HG03439 (cell line): ENCODE data around the gene HPCAL1.
"Not testable (repeated sequence)": the region's sequence is repeated elsewhere in the genome, so short reads cannot be mapped to it uniquely, and the experiment has no call there.

Experiments used
- ATAC-seq: cut with Tn5 transposase; IDR thresholded peaks from one replicate; pipeline ENCODE4 v1.9.1; 2021; ENCODE audit warnings: mild to moderate bottlenecking, moderate library complexity; ENCODE audit not compliant: unreplicated experiment

The HPCAL1 gene

DNA sequence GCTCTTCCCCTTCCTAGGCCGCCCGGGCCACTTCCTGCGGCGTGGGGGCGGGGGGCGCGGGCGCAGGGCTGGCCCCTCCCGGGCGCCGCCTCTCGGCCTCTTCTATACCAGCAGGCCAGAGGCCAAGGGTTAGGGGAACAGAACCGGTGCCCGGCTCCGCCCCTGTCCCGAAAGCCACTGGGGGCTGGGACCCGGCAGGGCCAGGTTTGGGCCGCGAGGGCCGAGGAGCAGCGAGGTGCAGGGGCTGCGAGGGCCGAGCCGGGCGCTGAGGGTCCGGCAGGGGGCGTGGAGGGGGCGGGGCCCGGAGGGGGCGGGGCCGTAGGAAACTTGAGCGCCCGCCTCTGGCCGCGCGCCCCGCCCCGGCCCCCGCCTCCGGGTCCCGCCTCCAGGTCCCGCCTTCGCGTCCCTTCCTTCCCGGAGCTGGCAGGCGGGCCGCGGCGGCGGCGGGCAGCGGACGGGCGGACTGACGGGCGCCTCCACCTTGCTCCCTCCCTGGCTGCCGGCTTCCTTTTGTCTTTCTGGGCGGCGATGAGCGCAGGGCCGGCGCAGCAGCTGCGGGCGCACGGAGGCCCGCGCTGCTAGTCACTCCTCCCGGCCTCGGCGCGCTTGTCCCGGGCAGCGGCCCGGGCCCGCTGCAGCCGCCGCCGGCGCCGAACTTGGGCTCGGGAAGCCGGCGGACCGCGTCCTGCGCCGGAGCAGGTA lies at the start of gene HPCAL1:
TSS of gene HPCAL1 (plus strand) at position 426 of the 702 bp plus-strand sequence. CDS start 116,854 bp downstream, outside the sequence.
- peak; percentile 80 for ATAC-seq

GRCh38 chr2:10253596-10254372 lies 48.9 kb upstream of the HPCAL1 start:
- ATAC-seq = no peak

DNA sequence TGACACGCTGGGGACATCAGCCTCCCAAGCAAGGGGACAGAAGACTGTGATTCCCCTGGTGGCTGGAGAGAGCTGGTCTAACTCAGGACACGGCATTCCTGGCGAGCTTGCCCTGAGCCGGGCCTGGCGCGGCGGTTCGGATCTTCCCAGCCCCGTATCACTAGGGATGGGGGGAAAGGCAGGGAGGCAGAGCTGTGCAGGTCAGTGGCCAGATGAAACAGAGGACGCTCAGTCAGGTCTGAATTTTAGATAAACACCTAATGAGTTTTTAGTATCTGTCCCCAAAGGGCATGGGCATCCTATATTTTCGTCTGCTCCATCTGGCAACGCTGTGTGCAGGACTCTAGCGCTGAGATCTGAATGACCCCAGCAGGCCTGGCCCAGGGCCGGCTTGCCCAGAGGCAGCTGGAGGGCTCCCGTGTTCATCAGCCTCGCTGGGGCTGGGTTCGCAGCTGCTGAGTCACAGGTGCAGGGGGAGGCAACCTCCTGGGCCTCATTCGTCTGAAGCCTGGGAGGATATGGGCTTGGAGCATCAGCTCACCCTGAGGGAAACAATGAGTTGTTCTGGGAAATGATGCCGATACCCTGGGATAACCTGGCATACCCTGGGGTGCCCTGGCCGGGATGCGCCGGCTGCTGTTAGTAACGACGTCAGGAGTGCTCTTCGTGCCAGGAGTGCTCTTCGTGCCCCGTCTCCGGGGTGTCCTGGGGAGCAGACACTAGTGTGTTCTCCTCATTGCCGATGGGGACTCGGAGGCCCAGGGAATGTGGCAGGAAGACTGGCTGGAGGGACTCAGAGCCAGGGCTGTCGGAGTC lies 48.1 kb upstream of the HPCAL1 start:
- no peak for ATAC-seq

DNA sequence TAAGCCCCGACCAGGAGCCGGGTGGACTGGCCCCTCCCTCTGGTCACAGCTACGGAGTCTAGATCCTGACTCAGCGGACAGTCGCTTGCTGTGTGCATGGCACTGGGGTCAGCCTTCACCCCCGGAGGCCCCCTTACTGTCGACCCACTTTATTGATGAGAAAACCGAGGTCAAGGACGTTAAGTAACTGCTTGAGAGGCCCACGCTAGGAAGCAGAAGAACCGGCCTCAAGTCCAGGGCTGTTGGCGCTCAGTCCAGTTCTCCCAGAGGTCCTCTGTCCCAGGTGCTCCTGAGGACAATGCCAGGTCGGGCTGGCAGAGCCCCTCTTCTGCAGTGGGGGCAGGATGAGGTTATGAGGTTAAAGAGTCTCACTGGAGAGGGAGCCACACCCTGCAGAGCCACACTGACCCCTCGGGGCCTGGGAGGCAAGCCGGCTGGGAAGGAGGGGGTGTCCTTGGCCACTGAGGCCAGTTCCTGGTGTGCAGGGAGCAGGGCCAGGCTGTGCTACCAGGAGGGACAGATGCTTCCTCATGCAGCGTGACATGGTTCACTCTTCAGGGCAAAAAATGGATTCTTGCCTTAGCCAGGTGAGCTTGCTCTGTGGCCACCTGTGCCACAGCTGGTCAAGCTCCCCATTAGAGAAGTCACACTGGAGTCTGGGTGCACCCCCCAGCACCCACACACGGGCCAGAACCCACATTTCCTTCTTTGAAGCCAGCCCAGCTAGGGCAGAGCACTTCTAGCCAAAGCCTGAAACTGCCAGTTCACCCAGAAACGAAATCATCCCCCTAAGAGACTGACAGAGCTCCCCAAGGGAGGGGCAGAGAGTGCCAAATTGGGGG lies 47.3 kb upstream of the HPCAL1 start:
- ATAC-seq = no peak

GRCh38 chr2:10256031-10256514 lies 46.6 kb upstream of the HPCAL1 start:
- no peak for ATAC-seq

DNA sequence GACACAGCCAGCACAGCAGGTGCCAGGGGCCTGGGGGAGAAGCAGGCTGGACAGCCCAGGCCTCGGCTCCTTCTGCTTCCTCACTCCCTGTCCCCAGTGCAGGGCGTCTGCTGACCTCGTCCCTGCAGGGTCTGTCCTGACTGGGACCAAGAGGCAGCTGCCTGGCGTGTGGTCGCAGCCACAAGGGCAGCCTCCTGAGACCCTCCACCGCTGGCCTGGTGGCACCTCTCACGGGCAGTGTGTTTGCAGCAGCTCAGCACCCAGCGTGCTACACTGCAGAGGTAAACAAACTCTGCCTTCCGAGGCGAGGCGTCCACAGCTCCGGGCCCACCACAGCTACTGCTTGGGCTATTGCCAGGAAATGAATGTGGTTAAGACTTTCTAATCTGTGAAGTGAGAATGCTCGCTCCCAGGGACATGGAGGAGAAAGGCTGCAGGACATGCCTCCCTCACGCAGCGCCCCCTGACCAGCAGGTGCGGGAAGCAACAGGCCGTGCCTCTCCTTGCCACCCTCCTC lies 46.1 kb upstream of the HPCAL1 start:
- ATAC-seq = no peak

GRCh38 chr2:10257036-10257435 lies 45.7 kb upstream of the HPCAL1 start:
- ATAC-seq = no peak

GRCh38 chr2:10257500-10258147 lies 45.1 kb upstream of the HPCAL1 start:
- ATAC-seq = no peak

DNA sequence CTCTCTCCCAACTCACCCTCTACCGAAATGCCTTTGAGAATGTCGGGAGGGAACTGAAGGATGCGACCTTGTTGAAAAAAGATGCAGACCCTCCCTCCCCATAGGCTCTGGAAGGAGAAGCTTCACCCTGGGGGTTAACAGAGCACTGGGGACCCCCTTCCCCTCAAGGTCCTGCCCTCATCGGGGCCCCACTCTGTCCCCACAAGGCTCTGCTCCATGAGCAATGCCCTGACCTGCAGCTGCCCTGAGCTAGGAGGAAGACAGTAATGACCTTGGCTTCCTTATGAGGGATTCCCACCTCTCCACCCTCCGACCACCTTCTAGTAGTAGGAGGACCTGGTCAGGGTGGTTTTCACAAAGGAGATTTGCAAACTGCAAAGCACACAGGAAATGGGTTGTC lies 44.4 kb upstream of the HPCAL1 start:
- ATAC-seq = no peak

DNA sequence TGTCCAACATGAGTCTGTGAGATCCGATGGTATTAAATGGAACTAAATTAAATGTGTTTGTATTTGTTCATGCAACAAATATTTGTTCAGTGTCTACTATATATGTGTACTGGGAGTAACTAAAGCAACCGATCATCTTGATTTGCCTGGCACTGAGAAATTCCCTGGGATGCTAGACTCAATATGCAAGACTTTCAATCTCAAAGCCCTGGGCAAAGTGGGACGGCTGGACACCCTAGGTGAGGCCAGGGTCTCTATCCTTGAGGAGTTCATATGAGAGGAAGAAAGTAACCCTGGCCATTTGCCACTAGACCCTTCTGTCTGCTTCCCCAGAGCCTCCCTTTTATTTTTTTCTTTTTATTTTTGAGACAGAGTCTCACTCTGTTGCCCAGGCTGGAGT lies 44.0 kb upstream of the HPCAL1 start:
- ATAC-seq = no peak

- ATAC-seq = no peak
Observed at GRCh38 chr2:10260130-10260529, 42.6 kb upstream of the HPCAL1 start.

- ATAC-seq = not testable (repeated sequence)
Observed at GRCh38 chr2:10263526-10263925, 39.2 kb upstream of the HPCAL1 start.

DNA sequence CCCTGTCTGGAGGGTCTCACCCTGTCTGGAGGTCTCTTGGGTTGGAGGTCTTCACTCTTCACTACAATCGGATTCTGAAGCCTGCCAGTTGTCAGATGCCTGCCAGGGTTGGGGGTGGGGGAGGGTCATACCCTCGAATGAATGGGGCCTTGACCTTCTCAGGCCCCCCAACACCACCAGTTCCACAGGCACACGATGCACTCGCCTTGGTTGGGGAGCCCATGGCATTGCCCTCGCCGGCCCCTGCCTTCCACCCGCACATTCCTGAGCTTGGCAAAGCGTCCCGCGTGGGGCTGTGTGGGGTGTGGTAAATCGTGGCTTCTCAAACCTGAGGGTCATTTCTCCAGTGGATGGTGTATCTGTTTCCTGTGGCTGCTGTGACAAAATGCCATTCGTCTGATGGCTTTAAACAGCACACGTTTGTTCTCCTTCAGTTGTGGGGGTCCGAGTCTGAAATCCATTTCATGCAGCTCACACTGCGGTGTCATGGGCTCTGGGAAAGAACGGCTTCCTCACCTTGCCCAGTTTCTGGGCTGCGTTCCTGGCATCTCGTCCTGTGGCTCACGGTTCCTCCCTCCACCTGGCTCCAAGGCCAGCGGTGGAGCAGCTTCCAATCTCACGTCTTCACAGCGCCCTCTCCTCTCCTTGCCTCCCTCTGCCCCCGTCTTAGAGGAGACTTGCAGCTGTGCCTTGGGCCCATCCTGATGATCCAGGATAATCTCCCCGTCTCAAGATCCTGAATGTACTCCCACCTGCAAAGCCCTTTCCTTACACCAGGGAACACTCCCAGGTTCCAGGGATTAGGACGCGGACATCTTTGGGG lies 38.0 kb upstream of the HPCAL1 start:
- ATAC-seq = no peak

DNA sequence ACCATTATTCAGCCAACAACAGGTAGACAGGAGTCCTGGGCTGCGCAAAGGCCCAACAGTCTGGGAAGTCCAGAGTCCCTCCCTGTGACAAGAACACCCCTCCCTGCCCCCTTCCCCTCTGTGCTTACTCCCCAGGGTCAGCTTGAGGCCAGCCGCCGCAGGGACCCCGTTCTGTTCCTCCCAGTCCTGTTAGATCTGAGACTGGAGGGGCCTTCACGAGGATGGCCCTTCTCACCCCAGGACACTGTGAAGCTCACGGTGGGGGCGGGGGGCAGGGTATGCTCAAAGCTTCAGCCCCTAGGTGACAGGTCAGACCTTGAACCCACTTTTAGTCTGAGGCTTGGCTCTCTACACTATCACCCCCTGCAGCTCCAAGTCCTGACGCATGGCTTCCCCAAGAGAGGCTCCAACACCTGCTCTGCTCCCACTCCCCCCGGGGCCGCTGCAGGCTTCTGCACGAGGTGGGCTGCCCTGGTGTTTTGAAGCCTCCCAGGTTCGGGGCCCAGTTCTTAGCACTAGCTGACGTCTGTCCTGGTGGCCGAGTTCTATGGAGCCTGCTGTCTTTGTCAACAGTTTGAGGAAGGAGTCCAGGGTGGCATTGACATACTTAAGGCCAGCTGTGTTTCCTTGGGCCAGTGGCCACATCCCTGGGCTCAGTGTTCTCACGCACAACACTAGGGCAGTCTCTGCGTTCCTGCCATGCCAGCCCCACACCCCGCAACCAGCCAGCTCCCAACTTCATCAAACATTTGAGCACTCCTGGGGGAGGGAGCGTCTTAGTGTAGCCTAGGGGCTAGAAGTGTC lies 37.2 kb upstream of the HPCAL1 start:
- no peak for ATAC-seq

GRCh38 chr2:10266133-10266620 lies 36.5 kb upstream of the HPCAL1 start:
- ATAC-seq = no peak

DNA sequence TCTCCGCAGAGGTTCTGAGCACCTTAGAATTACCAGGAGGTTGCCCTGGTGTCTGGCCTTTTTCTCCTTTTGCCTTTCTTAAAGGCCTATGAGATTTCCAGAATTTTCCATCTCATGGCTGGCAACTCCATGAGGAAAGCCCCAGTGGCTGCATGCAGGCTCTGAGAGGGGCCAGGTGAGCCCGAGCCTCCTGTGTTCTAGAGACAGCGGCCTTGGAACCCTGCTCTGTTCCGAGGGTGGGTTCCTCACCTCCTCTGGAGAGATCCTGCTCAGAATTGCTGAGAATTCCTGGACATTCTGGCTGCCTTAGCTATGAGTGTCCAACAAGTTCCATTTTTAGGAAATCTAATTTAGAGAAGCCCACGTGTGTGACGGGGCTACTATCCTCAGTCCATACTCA lies 35.7 kb upstream of the HPCAL1 start:
- no peak for ATAC-seq

DNA sequence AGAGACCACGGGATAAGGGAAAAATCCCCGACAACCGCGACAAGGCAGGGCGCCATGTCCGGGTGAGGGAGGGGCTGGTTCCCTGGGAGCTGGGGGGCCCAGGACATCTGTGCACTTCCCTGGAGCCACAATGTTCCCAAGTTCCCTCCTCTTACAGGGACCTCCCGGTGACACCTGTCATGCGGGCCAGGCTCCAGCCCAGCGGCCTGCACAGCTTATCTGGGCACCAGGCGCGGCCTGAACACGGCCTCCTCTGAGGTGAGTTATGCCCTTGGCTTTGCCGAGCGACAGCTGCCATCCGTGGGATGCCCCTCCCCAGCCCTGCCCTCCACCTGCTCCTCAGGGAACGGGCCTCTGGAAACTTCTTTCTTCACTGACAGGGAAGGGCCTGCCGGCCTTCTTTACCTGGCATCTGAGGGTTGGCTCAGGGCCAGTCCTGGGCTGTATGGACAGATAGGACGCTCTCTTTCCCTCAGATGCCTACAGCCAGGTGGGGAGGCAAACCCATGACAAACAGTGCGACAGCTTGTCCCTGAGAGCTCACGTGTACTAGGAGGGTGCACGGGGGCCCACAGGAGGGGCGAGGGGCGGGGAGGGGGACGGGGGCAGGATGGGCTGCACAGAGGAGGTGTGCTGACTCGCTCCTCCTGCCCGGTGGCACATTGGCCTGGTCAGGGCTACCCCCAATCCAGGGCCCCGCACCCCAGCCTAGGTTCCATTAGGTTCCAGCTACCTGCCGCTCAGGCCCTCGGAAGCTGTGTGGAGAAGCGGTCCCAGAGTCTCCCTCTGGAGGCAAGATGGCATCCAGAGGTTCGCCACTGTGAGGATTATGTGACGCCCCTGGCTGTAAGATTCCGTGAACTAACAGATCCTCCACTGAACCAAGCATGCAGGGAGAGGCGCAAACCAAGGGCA lies 34.9 kb upstream of the HPCAL1 start:
- no peak for ATAC-seq
